ENCODE data around the gene NPHP4.

- no peak for TF ChIP-seq POLR2AphosphoS5 (IDR thresholded peaks at IDR 0.05; ENCODE audit: borderline replicate concordance, low read depth, low read length)
- no peak for TF ChIP-seq FOXP2 (optimal IDR thresholded peaks at IDR 0.05; ENCODE audit: control extremely low read depth, extremely low read length, insufficient read depth)
- no peak for TF ChIP-seq EZH2 (IDR thresholded peaks at IDR 0.05)
These were observed 63.4 kb downstream of the NPHP4 start for GRCh38 chr1:5928714-5929400.

Data from SK-N-MC (cell line).